HG03342 (cell line): Measurements from ENCODE around the gene KLRD1.
"Not testable (repeated sequence)": the region's sequence is repeated elsewhere in the genome, so short reads cannot be mapped to it uniquely, and the experiment has no call there.

Source experiments
- ATAC-seq: cut with Tn5 transposase; IDR thresholded peaks from one replicate; pipeline ENCODE4 v1.9.1; 2021; ENCODE audit warnings: mild to moderate bottlenecking, moderate library complexity; ENCODE audit not compliant: unreplicated experiment

The KLRD1 gene

GRCh38 chr12:10307630-10308029 lies at the start of gene KLRD1:
Gene KLRD1, plus strand, starts transcription at chr12:10307870. Its CDS starts 208 bp downstream, at chr12:10308078.
- no peak for ATAC-seq

GRCh38 chr12:10260927-10261326 lies 46.7 kb upstream of the KLRD1 start:
- ATAC-seq = no peak

GRCh38 chr12:10268037-10268436 lies 39.6 kb upstream of the KLRD1 start:
- no peak for ATAC-seq

- ATAC-seq = no peak
Observed at GRCh38 chr12:10272467-10272866, 35.2 kb upstream of the KLRD1 start.

GRCh38 chr12:10276774-10277173 lies 30.9 kb upstream of the KLRD1 start:
- ATAC-seq = no peak

GRCh38 chr12:10278104-10278503 lies 29.6 kb upstream of the KLRD1 start:
- ATAC-seq = no peak

- ATAC-seq = no peak
Observed at GRCh38 chr12:10279937-10280336, 27.7 kb upstream of the KLRD1 start.

GRCh38 chr12:10283027-10283426 lies 24.6 kb upstream of the KLRD1 start:
- no peak for ATAC-seq

GRCh38 chr12:10285919-10286318 lies 21.8 kb upstream of the KLRD1 start:
- ATAC-seq = no peak

- ATAC-seq = no peak
Observed at GRCh38 chr12:10289005-10289754, 18.5 kb upstream of the KLRD1 start.

- no peak for ATAC-seq
Observed at GRCh38 chr12:10291030-10291429, 16.6 kb upstream of the KLRD1 start.

- no peak for ATAC-seq
Observed at GRCh38 chr12:10293151-10293550, 14.5 kb upstream of the KLRD1 start.

GRCh38 chr12:10293570-10294227 lies 14.0 kb upstream of the KLRD1 start:
- no peak for ATAC-seq

GRCh38 chr12:10301103-10301502 lies 6.6 kb upstream of the KLRD1 start:
- ATAC-seq = no peak

GRCh38 chr12:10304161-10304574 lies 3.5 kb upstream of the KLRD1 start:
- no peak for ATAC-seq

- ATAC-seq = no peak
Observed at GRCh38 chr12:10305411-10305810, 2.3 kb upstream of the KLRD1 start.

GRCh38 chr12:10310926-10311720 lies 3.5 kb downstream of the KLRD1 start:
- ATAC-seq = no peak

- ATAC-seq = no peak
Observed at GRCh38 chr12:10319388-10319787, 11.7 kb downstream of the KLRD1 start.

GRCh38 chr12:10320643-10321042 lies 13.0 kb downstream of the KLRD1 start:
- ATAC-seq = no peak

- not testable (repeated sequence) for ATAC-seq
Observed at GRCh38 chr12:10328691-10329090, 21.0 kb downstream of the KLRD1 start.

GRCh38 chr12:10331642-10332239 lies 24.1 kb downstream of the KLRD1 start:
- no peak for ATAC-seq
